Measurements from ENCODE around the gene OCSTAMP. TPM values are rescaled to one million over a fixed set of nuclear protein-coding genes. Genes with fewer than 3 reads are reported as not detected.

Gene OCSTAMP
- polyA plus RNA-seq, 1 donor (not counting 4 experiments of a cell fraction or from before 2014, with no cell fraction given) = not detected

- no peaks in the 10 kb centered on the region for H3K4me1 ChIP-seq (ENCODE audit: control insufficient read depth, extremely low read depth, insufficient read depth, low read length)
- no peak overlapping the region for H3K9ac ChIP-seq (ENCODE audit: control insufficient read depth, extremely low read depth, insufficient read depth, low read length)
- no peak overlapping the region for H2AFZ ChIP-seq (ENCODE audit: control insufficient read depth, low read length)
- peaks cover 7% of the 10 kb centered on the region for H3K27me3 ChIP-seq (ENCODE audit: control insufficient read depth, extremely low read depth, insufficient read depth, low read length)
- H4K20me1 ChIP-seq (ENCODE audit: control insufficient read depth, extremely low read depth, insufficient read depth, low read length) = no peaks in the 10 kb centered on the region
- H3K27ac ChIP-seq (ENCODE audit: control insufficient read depth, insufficient read depth, low read length) = no peak overlapping the region
- dilution Hi-C loops (cut with MboI; ENCODE audit: extremely low pct_ligation_motif_present, low sequenced_read_pairs) = no loop called here
- no peak for TF ChIP-seq EZH2 (IDR thresholded peaks at IDR 0.05; ENCODE audit: low read length)
- peak in 1 of 3 experiments; percentile 30 for TF ChIP-seq CTCF (optimal IDR thresholded peaks at IDR 0.05 in 1 of 3, IDR thresholded peaks at IDR 0.05 in 1 of 3, conservative IDR thresholded peaks at IDR 0.05 in 1 of 3; ENCODE audit: extremely low read depth in 1 of 3, insufficient read depth in 2 of 3, low read length in 3 of 3)
- H3K36me3 ChIP-seq (ENCODE audit: control insufficient read depth in 2 of 2, extremely low read depth in 1 of 2, insufficient read depth in 2 of 2, low read length in 2 of 2) = no peaks in the 10 kb centered on the region
- H3K4me3 ChIP-seq (ENCODE audit: control insufficient read depth in 2 of 3, extremely low read depth in 1 of 3, insufficient read depth in 2 of 3, low read depth in 1 of 3, low read length in 3 of 3) = no peak overlapping the region
- H3K9me3 ChIP-seq (ENCODE audit: control insufficient read depth, low read depth, low read length) = no peaks in the 10 kb centered on the region
- no peak for FAIRE-seq
- DNase-seq (ENCODE audit: low read depth, low spot score) = no peak
- H3K9me1 ChIP-seq (ENCODE audit: control insufficient read depth, extremely low read depth, insufficient read depth, low read length) = no peaks in the 10 kb centered on the region
- no peak overlapping the region for H3K4me2 ChIP-seq (ENCODE audit: control insufficient read depth, extremely low read depth, insufficient read depth, low read depth, low read length)
- H3K79me2 ChIP-seq (ENCODE audit: control insufficient read depth, insufficient read depth, low read length) = no peaks in the 10 kb centered on the region
These were observed 11.3 kb downstream of the OCSTAMP start for GRCh38 chr20:46539113-46539512.

DNA sequence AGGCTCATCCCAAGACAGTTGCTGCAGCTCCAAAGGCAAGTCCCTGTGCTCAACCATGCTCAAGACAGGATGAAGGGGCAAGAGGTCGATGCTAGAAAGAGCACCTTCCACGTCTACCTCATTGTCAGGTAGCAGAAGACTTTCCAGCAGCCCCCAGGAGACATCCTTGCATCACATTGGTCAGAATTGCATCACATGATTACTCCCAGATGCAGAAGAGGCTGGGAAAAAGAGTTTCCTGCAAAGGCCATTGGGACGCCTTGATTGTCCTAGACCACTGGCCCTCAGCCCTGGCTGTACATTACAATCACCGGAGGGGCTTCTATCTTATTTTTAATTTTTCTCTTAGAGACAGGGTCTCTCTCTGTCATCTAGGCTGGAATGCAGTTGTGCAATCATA is 19.8 kb downstream of the OCSTAMP start:
- FAIRE-seq (no peak), DNase-seq (ENCODE audit: low read depth, low spot score) (no peak)
- no peaks in the 10 kb centered on the region for H3K27me3 ChIP-seq (ENCODE audit: control insufficient read depth, extremely low read depth, insufficient read depth, low read length)
- no peak for TF ChIP-seq CTCF (optimal IDR thresholded peaks at IDR 0.05 in 1 of 3, IDR thresholded peaks at IDR 0.05 in 1 of 3, conservative IDR thresholded peaks at IDR 0.05 in 1 of 3; ENCODE audit: extremely low read depth in 1 of 3, insufficient read depth in 2 of 3, low read length in 3 of 3)
- no peak for TF ChIP-seq EZH2 (IDR thresholded peaks at IDR 0.05; ENCODE audit: low read length)
- H4K20me1 ChIP-seq (ENCODE audit: control insufficient read depth, extremely low read depth, insufficient read depth, low read length) = no peaks in the 10 kb centered on the region
- H3K9me3 ChIP-seq (ENCODE audit: control insufficient read depth, low read depth, low read length) = no peaks in the 10 kb centered on the region
- H3K9me1 ChIP-seq (ENCODE audit: control insufficient read depth, extremely low read depth, insufficient read depth, low read length) = no peaks in the 10 kb centered on the region
- H3K79me2 ChIP-seq (ENCODE audit: control insufficient read depth, insufficient read depth, low read length) = no peaks in the 10 kb centered on the region
- H3K4me3 ChIP-seq (ENCODE audit: control insufficient read depth in 2 of 3, extremely low read depth in 1 of 3, insufficient read depth in 2 of 3, low read depth in 1 of 3, low read length in 3 of 3) = no peak overlapping the region
- no peaks in the 10 kb centered on the region for H3K36me3 ChIP-seq (ENCODE audit: control insufficient read depth in 2 of 2, extremely low read depth in 1 of 2, insufficient read depth in 2 of 2, low read length in 2 of 2)
- H2AFZ ChIP-seq (ENCODE audit: control insufficient read depth, low read length) = no peak overlapping the region
- H3K4me1 ChIP-seq (ENCODE audit: control insufficient read depth, extremely low read depth, insufficient read depth, low read length) = no peaks in the 10 kb centered on the region
- no peak overlapping the region for H3K27ac ChIP-seq (ENCODE audit: control insufficient read depth, insufficient read depth, low read length)
- H3K9ac ChIP-seq (ENCODE audit: control insufficient read depth, extremely low read depth, insufficient read depth, low read length) = no peak overlapping the region
- dilution Hi-C loops (cut with MboI; ENCODE audit: extremely low pct_ligation_motif_present, low sequenced_read_pairs) = no loop called here
- no peak overlapping the region for H3K4me2 ChIP-seq (ENCODE audit: control insufficient read depth, extremely low read depth, insufficient read depth, low read depth, low read length)

Data from keratinocyte (primary cell).